HL-60/S4 treated with phorbol 12-myristate 13-acetate at 8.2 ng/mL for 4 days and 3 days (cell line): ENCODE results near the gene DISP2.

Experiments used
- in situ Hi-C: fragments of 300-500 bp; cut with MboI; formaldehyde crosslinking; loops from 2 replicates; pipeline ENCODE4 v1.15.0; 2022; ENCODE audit warnings: low sequenced_read_pairs

DISP2 gene

DNA sequence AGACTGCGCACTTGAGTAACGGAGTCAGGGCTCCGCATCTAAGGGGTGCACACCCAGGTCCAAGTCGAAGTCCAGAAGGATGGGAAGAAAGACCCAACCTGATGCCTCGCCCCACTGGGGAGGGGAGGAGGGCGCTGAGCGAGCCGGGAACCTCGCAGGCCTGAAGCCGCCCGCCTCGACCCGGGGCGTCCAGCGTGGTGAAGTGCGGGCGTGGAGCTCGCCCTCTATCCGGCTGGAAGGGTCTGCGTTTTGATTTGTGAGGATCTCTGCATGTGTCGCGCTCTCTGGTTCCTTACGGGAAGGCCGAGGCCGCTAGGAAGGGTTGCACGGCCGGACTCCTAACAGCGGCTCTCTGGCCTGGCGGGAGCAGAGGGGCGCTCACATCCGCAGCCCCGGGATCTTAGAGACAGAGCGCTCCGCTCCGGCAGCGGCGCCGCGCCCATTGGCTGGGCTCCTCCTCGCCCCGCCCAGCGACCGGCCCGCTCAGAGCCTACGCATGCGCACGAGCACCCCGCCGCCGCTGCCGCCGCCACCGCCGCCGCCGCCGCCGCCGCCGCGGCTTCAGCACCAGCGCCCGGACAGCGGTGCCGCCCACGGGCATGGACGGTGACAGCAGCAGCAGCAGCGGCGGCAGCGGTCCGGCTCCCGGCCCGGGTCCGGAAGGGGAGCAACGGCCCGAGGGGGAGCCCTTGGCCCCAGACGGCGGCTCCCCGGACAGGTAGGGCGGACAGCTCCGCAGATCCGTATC lies at the start of gene DISP2:
Gene DISP2, plus strand, starts transcription at position 497 of the 748 bp plus-strand sequence. Its CDS starts 103 bp downstream, at position 600.
- in situ Hi-C loops, result no loop called here

DNA sequence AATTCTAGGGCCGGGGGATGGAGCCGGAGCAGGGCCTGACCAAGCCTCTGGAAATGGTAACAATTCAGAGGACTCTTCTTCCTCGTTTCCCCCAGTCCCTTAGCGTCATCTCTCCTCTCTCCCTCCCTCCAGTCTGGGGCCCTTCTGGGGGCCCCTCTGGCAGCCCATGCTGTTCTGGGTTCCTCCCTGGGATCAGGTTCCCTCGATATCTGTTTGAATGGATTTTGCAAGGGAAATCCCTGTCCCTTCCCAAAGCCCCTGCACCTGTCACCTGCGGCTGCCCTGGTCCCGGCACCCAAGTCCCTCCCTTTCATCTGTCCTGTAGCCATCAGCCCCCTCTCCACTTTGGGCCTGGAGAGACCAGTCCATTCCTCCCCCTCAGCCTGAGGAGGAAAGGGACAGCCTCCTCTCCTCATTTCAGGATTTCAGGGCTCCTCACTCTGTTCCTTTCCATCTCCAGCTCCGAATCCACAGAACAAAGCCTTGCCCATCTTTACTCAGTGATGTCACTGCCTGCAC lies 48.6 kb upstream of the DISP2 start:
- in situ Hi-C loops, result no loop called here

- in situ Hi-C loops, result no loop called here
Measured at GRCh38 chr15:40310001-40310959, 47.7 kb upstream of the DISP2 start.

GRCh38 chr15:40310993-40311392 lies 47.0 kb upstream of the DISP2 start:
- in situ Hi-C loops, result no loop called here

- in situ Hi-C loops, result no loop called here
Measured at GRCh38 chr15:40312370-40313158, 45.5 kb upstream of the DISP2 start.

- in situ Hi-C loops, result no loop called here
Measured at GRCh38 chr15:40313531-40314398, 44.3 kb upstream of the DISP2 start.

GRCh38 chr15:40314723-40315276 lies 43.2 kb upstream of the DISP2 start:
- in situ Hi-C loops, result no loop called here

DNA sequence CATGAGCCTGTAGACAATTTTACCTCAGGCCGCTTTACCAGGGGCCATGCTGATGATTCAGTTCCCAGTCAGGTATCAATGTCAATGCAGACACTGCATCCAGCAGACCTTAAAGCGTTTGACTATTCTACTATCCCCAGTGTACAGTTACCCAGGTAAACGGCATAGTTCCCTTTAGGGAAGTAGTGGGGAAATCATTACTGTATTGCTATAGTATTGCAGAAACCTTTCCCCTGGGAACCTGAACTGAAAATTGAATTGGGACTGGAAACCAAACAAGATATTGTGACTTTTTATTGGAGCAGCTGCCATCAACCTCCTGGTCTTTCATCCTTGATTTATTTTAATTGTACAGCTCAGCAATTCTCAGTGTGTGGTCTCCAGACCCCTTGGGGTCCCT lies 41.1 kb upstream of the DISP2 start:
- in situ Hi-C loops, result no loop called here

DNA sequence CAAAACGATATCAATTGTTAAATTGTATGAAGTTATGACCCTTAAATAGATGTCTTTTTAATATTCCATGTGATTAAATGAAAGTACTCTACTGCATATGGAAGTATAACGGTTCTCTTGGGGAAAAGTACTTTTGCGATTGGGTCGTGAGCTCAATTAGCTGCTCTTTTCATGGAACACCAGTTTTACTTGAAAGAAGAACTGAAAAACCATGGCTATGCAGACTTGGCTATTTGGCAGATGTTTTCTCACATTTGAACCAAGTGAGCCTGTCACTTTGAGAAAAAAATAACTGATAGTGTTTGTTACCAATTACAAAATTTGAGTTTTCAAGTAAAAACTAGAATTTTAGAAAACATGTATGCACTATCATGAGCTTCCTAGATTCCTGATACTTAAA lies 40.4 kb upstream of the DISP2 start:
- in situ Hi-C loops, result no loop called here

- in situ Hi-C loops, result no loop called here
Measured at GRCh38 chr15:40320409-40320808, 37.6 kb upstream of the DISP2 start.

DNA sequence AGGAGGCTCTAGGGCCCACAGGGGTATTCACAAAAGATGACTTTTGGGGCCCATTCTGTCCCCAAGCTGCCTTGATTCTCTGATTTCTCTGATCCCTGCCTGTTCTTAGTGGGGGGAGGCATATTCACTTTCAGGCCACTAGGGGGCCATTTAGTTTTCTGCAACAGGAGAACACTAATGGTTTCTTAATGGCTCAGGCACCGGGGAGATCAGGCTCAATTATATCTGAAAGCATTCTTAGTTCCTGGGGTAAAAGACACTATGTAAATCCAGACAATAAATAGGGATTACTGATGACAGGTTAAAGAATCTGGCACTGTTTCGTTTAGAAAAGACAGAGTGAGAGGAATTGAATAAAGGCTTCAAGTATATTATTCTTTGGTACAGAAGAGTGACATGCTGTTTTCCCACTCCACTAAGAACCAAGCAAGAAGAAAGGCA lies 37.1 kb upstream of the DISP2 start:
- in situ Hi-C loops, result no loop called here

- in situ Hi-C loops, result no loop called here
Measured at GRCh38 chr15:40322531-40323238, 35.3 kb upstream of the DISP2 start.

- in situ Hi-C loops, result no loop called here
Measured at GRCh38 chr15:40323239-40323952, 34.6 kb upstream of the DISP2 start, which contains the start of gene INAFM2. TSS of gene INAFM2 (plus strand) at chr15:40323692. CDS start at chr15:40324056, 364 bp downstream.

DNA sequence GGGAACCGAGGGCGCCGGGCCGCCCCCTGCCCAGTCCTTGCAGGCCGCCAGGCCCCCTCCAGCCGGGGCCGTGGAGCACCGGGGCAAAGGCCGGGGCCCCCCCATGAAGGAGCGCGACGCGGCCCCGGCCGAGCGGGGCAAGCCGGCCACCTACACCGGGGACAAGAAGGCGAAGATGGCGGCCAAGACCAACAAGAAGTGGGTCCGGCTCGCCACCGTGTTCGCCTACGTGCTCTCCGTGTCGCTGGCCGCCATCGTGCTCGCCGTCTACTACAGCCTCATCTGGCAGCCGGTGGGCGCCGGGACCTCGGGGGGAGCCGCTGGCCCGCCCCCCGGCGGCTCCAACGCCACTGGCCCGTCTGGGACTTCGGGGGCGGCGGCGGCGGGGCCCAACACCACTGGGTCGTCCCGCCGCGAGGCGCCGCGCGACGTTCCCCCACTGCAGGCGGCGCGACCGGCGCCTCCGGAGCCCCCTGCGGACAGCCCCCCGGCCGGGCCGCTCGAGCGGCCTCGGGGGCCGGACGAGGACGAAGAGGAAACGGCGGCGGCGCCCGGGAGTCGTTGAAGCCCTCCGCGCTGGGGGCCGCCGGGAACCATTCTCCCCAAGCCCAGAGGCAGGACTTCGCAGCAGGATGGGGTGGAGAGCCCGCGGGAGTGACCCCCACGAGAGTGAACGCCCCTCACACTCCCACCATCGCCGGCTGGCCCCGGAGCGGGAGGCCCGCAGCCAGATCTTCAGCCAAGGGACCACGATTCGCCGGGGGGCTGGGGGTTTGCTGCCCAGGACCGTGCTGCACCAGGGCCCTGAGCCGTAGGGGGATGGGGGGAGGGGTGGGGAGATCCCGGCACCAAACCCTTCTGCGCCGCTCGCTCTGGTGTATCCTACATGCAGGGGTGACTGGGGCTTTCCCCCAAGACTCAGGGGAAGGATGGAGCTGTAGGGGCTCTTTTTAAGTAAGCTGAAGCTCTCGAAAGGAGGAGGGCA lies 33.8 kb upstream of the DISP2 start:
- in situ Hi-C loops, result no loop called here

DNA sequence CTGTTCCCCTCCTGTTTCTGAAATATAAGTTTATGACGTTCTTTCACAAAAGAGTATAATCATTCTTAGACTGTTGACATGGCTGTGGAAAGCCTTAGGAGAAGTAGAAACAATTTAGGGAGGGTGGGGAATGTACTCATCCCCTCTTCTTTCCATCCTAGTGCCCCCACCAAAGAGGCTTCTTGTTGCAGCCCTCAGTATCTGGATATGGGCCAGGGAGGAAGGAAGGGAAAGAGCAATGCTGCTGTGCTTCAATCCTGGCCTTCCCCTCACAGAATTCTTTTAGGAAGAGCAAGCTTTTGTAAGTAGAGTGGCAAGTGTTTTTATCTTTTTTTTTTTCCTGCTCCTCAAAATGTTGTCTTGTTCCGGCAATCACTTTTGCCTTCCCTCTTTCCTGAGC lies 32.8 kb upstream of the DISP2 start:
- in situ Hi-C loops, result no loop called here

DNA sequence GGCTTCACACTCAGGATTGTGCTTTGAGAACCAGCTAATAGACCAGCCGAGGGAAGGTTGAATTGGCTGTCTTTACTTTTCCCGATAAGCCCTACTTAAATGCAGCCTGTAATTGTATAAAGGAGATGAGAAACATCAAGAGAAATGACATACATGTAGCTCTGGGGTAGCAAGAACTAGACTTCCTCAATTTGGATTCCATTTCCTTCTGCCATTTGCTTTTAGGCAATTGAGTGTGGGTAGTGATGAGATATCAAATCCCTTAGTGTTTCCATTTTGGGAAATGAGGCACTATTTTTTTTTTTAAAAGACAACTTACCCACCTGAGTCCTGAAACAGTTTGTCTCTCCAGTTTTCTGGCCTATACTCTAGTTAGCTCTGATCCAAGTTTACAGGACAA lies 32.3 kb upstream of the DISP2 start:
- in situ Hi-C loops, result no loop called here

GRCh38 chr15:40327457-40327856 lies 30.6 kb upstream of the DISP2 start:
- in situ Hi-C loops, result no loop called here
